ENCODE measurements around the gene IGFBP3.
A peak's percentile ranks its signal among the peaks of the same experiment; 100 is the strongest.

IGFBP3 gene

GRCh38 chr7:45930967-45931366 is 9.9 kb upstream of the IGFBP3 start:
- no peak for DNase-seq
- TF ChIP-seq CTCF (IDR thresholded peaks at IDR 0.05; ENCODE audit: low read depth, low read length, missing control alignments): no peak
- Histone ChIP-seq H3K27me3 (replicated peaks) (no peaks in the 10 kb centered on the region), H3K36me3 (replicated peaks) (no peaks in the 10 kb centered on the region), H3K27ac (no peak overlapping the region), H3K4me3 (ENCODE audit: low read depth, low read length) (no peak overlapping the region)
- in situ Hi-C loops (cut with HindIII; ENCODE audit: low pct_ligation_motif_present, low sequenced_read_pairs): no loop called here

GRCh38 chr7:45927721-45928120 is 6.6 kb upstream of the IGFBP3 start:
- no peaks in the 10 kb centered on the region for H3K27me3 ChIP-seq (replicated peaks)
- in situ Hi-C loops (cut with HindIII; ENCODE audit: low pct_ligation_motif_present, low sequenced_read_pairs): no loop called here
- H3K4me3 ChIP-seq (ENCODE audit: low read depth, low read length): no peak overlapping the region
- DNase-seq: no peak
- H3K27ac ChIP-seq: no peak overlapping the region
- TF ChIP-seq CTCF (IDR thresholded peaks at IDR 0.05; ENCODE audit: low read depth, low read length, missing control alignments): no peak
- H3K36me3 ChIP-seq (replicated peaks): no peaks in the 10 kb centered on the region

DNA sequence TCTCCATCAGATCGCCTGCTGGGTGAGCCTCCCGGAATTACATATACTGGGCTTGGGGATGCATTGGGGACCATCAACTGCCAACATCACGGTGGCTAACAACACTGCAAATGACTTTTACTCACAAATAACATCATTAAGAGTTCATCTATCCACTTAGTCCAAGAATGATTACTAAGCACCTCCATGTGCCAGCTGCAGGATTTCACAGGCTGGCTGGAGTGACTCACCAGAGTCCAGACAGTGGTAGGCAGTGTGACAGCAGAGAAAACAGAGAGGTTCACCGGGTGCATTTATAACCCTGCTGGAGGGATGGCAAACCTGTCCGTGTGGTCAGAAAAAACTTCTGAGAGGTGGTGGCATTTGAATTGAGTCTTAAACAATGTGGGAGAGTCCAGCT is 3.2 kb upstream of the IGFBP3 start:
- H3K27me3 ChIP-seq (replicated peaks): no peaks in the 10 kb centered on the region
- no peak overlapping the region for H3K4me3 ChIP-seq (ENCODE audit: low read depth, low read length)
- peak; percentile 84 for DNase-seq
- no peaks in the 10 kb centered on the region for H3K36me3 ChIP-seq (replicated peaks)
- in situ Hi-C loops (cut with HindIII; ENCODE audit: low pct_ligation_motif_present, low sequenced_read_pairs): loop anchor here (25.0 kb wide), 1 partner anchor 438 kb away; no protein-coding TSS in a partner anchor
- TF ChIP-seq CTCF (IDR thresholded peaks at IDR 0.05; ENCODE audit: low read depth, low read length, missing control alignments): peak; percentile 16
- H3K27ac ChIP-seq: peak overlapping the region; percentile 9

DNA sequence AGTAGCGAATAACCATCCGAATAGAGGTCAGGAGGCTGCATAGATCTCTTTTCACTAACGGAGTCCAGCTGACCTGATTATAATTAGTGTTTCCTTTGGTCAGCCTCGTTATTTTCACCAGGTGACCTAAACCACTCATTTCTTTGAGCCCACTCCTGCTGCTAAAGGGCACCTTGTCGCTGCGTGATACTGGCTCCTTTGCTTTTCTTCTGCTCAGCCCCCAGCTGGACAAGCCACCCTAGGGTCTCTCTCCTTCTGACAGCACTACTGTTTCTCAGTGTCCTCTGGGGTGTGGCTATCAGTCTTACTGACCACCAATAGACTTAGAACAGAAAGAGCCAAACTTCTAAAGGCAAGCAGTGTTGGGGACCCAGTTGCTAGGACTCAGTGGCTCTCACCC is 2.7 kb upstream of the IGFBP3 start:
- H3K4me3 ChIP-seq (ENCODE audit: low read depth, low read length): no peak overlapping the region
- H3K27me3 ChIP-seq (replicated peaks): no peaks in the 10 kb centered on the region
- no peaks in the 10 kb centered on the region for H3K36me3 ChIP-seq (replicated peaks)
- in situ Hi-C loops (cut with HindIII; ENCODE audit: low pct_ligation_motif_present, low sequenced_read_pairs): loop anchor here (25.0 kb wide), 1 partner anchor 438 kb away; no protein-coding TSS in a partner anchor
- H3K27ac ChIP-seq: peak overlapping the region; percentile 9
- DNase-seq: no peak
- no peak for TF ChIP-seq CTCF (IDR thresholded peaks at IDR 0.05; ENCODE audit: low read depth, low read length, missing control alignments)

GRCh38 chr7:45923290-45923689 is 2.2 kb upstream of the IGFBP3 start:
- in situ Hi-C loops (cut with HindIII; ENCODE audit: low pct_ligation_motif_present, low sequenced_read_pairs): loop anchor here (25.0 kb wide), 1 partner anchor 439 kb away; no protein-coding TSS in a partner anchor
- Histone ChIP-seq H3K27me3 (replicated peaks) (no peaks in the 10 kb centered on the region), H3K4me3 (ENCODE audit: low read depth, low read length) (peak overlapping the region; percentile 45), H3K36me3 (replicated peaks) (no peaks in the 10 kb centered on the region), H3K27ac (peak overlapping the region; percentile 54)
- DNase-seq: peak; percentile 75
- TF ChIP-seq CTCF (IDR thresholded peaks at IDR 0.05; ENCODE audit: low read depth, low read length, missing control alignments): peak; percentile 98

GRCh38 chr7:45922810-45923209 is 1.7 kb upstream of the IGFBP3 start:
- no peaks in the 10 kb centered on the region for H3K36me3 ChIP-seq (replicated peaks)
- peak overlapping the region; percentile 45 for H3K4me3 ChIP-seq (ENCODE audit: low read depth, low read length)
- H3K27me3 ChIP-seq (replicated peaks): no peaks in the 10 kb centered on the region
- no peak for DNase-seq
- TF ChIP-seq CTCF (IDR thresholded peaks at IDR 0.05; ENCODE audit: low read depth, low read length, missing control alignments): no peak
- in situ Hi-C loops (cut with HindIII; ENCODE audit: low pct_ligation_motif_present, low sequenced_read_pairs): loop anchor here (25.0 kb wide), 1 partner anchor 439 kb away; no protein-coding TSS in a partner anchor
- peak overlapping the region; percentile 54 for H3K27ac ChIP-seq
